MCF 10A (cell line): ENCODE results near the gene PDZRN3. TPM values are rescaled to one million over a fixed set of nuclear protein-coding genes. Genes with fewer than 3 reads are reported as not detected.

Experiments used
- BruUV-seq: library from RNA; stranded (reverse); fragments of 400-500 nt; replicated peaks from 2 replicates; lab custom pipeline; 2021; lab: Mats Ljungman, UMichigan
- CTCF ChIA-PET: fragments of 300-600 bp; sonication (Branson Sonifier 250); formaldehyde crosslinking; extraction: SDS; loops from one replicate; lab custom pipeline; 2021; ENCODE audit warnings: antibody characterized with exemption, inconsistent platforms; lab: Yijun Ruan, JAX
- POLR2A ChIA-PET: fragments of 300-600, 350-650 bp; sonication (Branson Sonifier 250); formaldehyde crosslinking; extraction: SDS; loops from one replicate; lab custom pipeline; 2020; ENCODE audit warnings: antibody characterized with exemption, inconsistent platforms; lab: Yijun Ruan, JAX
- DNase-seq: peaks from one replicate; pipeline ENCODE4 v3.0.0-alpha.2; 2018; ENCODE audit not compliant: unreplicated experiment
- H3K27ac Mint-ChIP-seq: one replicate; pipeline ENCODE4 v1.8.0; 2022; ENCODE audit warnings: mild to moderate bottlenecking, low read depth, mixed read lengths; ENCODE audit not compliant: unreplicated experiment
- H3K27me3 Mint-ChIP-seq: one replicate; pipeline ENCODE4 v1.8.0; 2022; ENCODE audit warnings: mixed read lengths; ENCODE audit not compliant: insufficient read depth, unreplicated experiment
- H3K36me3 Mint-ChIP-seq: one replicate; pipeline ENCODE4 v1.8.0; 2022; ENCODE audit warnings: mild to moderate bottlenecking, moderate library complexity, mixed read lengths; ENCODE audit not compliant: insufficient read depth, unreplicated experiment
- H3K4me1 Mint-ChIP-seq: one replicate; pipeline ENCODE4 v1.8.0; 2022; ENCODE audit warnings: mixed read lengths; ENCODE audit not compliant: insufficient read depth, unreplicated experiment
- H3K4me3 Mint-ChIP-seq: one replicate; pipeline ENCODE4 v1.8.0; 2022; ENCODE audit warnings: mild to moderate bottlenecking, moderate library complexity, mixed read lengths; ENCODE audit not compliant: unreplicated experiment
- H3K9me3 Mint-ChIP-seq: one replicate; pipeline ENCODE4 v1.8.0; 2022; ENCODE audit warnings: mixed read lengths; ENCODE audit not compliant: unreplicated experiment
- CTCF ChIP-seq: fragments of 200-600 bp; IDR thresholded peaks from one replicate; pipeline ENCODE4 v1.8.0; 2022; ENCODE audit warnings: antibody characterized with exemption, mild to moderate bottlenecking; ENCODE audit not compliant: unreplicated experiment
- intact Hi-C: fragments of 100-400 bp; cut with micrococcal nuclease; formaldehyde crosslinking; loops from 2 replicates; pipeline ENCODE4 v1.14.1; 2022
- total RNA-seq: library from RNA; stranded (reverse); gene quantifications from 2 replicates; pipeline ENCODE4 v1.2.3, GENCODE V29; 2022

The PDZRN3 gene
- total RNA-seq, 1 experiment from 2014 or later, result not detected

DNA sequence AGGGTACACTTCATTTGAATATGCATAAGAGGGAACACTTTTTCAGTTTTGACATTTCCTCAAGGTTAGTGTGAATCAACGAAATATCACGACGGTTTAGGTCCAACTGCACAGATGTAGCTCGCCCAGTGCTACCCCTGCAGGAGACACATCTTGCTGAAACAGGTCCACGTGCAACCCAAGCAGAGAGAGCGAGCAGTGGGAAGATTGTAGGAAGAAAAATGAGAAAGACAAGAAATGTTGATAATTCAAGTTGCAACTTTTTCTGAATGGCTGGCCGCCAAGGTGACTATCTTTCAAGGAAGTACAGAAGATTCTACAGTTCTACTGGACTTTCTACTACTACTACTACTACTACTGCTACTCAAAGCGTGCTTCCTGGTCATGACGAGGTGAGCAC, 231.7 kb downstream of the PDZRN3 start:
- TF ChIP-seq CTCF, result no peak
- H3K36me3 Mint-ChIP-seq, result no peaks in the 10 kb centered on the region
- no peak for DNase-seq
- no TSS peak for BruUV-seq
- ChIA-PET POLR2A (no interaction called here), CTCF (no interaction called here)
- H3K4me1 Mint-ChIP-seq, result no peaks in the 10 kb centered on the region
- H3K4me3 Mint-ChIP-seq, result no peak overlapping the region
- no peak overlapping the region for H3K27ac Mint-ChIP-seq
- H3K9me3 Mint-ChIP-seq, result no peaks in the 10 kb centered on the region
- H3K27me3 Mint-ChIP-seq, result no peaks in the 10 kb centered on the region
- intact Hi-C loops, result no loop called here

- CTCF ChIA-PET, result interaction anchor here (0.6 to 1.6 kb wide), 2 partner anchors 40 to 292 kb away, joined by 3 to 6 read pairs; no protein-coding TSS in a partner anchor
- no peak for TF ChIP-seq CTCF
- no peak overlapping the region for H3K27ac Mint-ChIP-seq
These were observed 232.8 kb downstream of the PDZRN3 start for GRCh38 chr3:73391984-73392383.

GRCh38 chr3:73389928-73390327, 234.8 kb downstream of the PDZRN3 start:
- TF ChIP-seq CTCF, result no peak
- Mint-ChIP-seq H3K4me3 (no peak overlapping the region), H3K4me1 (no peaks in the 10 kb centered on the region), H3K36me3 (no peaks in the 10 kb centered on the region), H3K9me3 (no peaks in the 10 kb centered on the region), H3K27me3 (no peaks in the 10 kb centered on the region), H3K27ac (no peak overlapping the region)
- BruUV-seq, result no TSS peak
- intact Hi-C loops, result no loop called here
- no peak for DNase-seq
- CTCF ChIA-PET, result no interaction called here
- POLR2A ChIA-PET, result no interaction called here

More at GRCh38 chr3:73391984-73392383, 232.8 kb downstream of the PDZRN3 start:
- Mint-ChIP-seq H3K27me3 (no peaks in the 10 kb centered on the region), H3K36me3 (no peaks in the 10 kb centered on the region), H3K9me3 (no peaks in the 10 kb centered on the region), H3K4me3 (no peak overlapping the region), H3K4me1 (no peaks in the 10 kb centered on the region)
- no peak for DNase-seq
- no TSS peak for BruUV-seq
- POLR2A ChIA-PET, result interaction anchor here (0.7 kb wide), 1 partner anchor 1088 kb away, joined by 3 read pairs; no protein-coding TSS in a partner anchor
- intact Hi-C loops, result no loop called here

- no TSS peak for BruUV-seq
- Mint-ChIP-seq H3K27ac (no peak overlapping the region), H3K36me3 (no peaks in the 10 kb centered on the region), H3K4me3 (no peak overlapping the region), H3K9me3 (no peaks in the 10 kb centered on the region), H3K4me1 (no peaks in the 10 kb centered on the region), H3K27me3 (no peaks in the 10 kb centered on the region)
- intact Hi-C loops, result no loop called here
- DNase-seq, result peak; percentile 11
- CTCF ChIA-PET, result no interaction called here
- no peak for TF ChIP-seq CTCF
- POLR2A ChIA-PET, result no interaction called here
These were observed 235.5 kb downstream of the PDZRN3 start for GRCh38 chr3:73389117-73389813.
